Ascending aorta (tissue), 2 donors: ENCODE results near the gene NR1H4. TPM values are rescaled to one million over a fixed set of nuclear protein-coding genes. Genes with fewer than 3 reads are reported as not detected.

Experiments
- DNase-seq, 2 donors: peaks; one replicate each; pipeline ENCODE4 v3.0.0-alpha.2; 2019; ENCODE audit warnings: low spot score in 2 of 2
- H3K27ac ChIP-seq, 2 donors: fragments of 200-600 bp; sonication (generic); one replicate each; pipeline ENCODE4 v1.5.1; 2016 to 2017; ENCODE audit warnings: mild to moderate bottlenecking in 1 of 2
- H3K27me3 ChIP-seq: fragments of 200-600 bp; sonication (generic); one replicate; pipeline ENCODE4 v1.5.1; 2017
- H3K36me3 ChIP-seq, 2 donors: fragments of 200-600 bp; sonication (generic); one replicate each; pipeline ENCODE4 v1.5.1; 2016
- H3K4me1 ChIP-seq, 2 donors: fragments of 200-600 bp; sonication (generic); one replicate each; pipeline ENCODE4 v1.5.1; 2016 to 2017; ENCODE audit warnings: mild to moderate bottlenecking in 1 of 2
- H3K4me3 ChIP-seq, 2 donors: fragments of 200-600 bp; sonication (generic); one replicate each; pipeline ENCODE4 v1.5.1; 2016 to 2017; ENCODE audit warnings: mild to moderate bottlenecking in 1 of 2
- H3K9me3 ChIP-seq, 2 donors: fragments of 200-600 bp; sonication (generic); one replicate each; pipeline ENCODE4 v1.5.1; 2016
- CTCF ChIP-seq, 3 experiments: fragments of 200-600 bp in 2 of 3; fragments of 450-650 bp in 1 of 3; sonication (generic) in 2 of 3; IDR thresholded peaks; one replicate each; pipeline ENCODE4 v1.5.1; 2016 to 2019; ENCODE audit warnings: antibody characterized with exemption in 3 of 3, mild to moderate bottlenecking in 1 of 3, moderate library complexity in 1 of 3
- intact Hi-C: fragments of 100-400 bp; cut with DNase I; formaldehyde crosslinking; loops from one replicate; pipeline ENCODE4 v1.15.1; 2023
- total RNA-seq: library from RNA; depleted of rRNA; stranded (reverse); fragments of >200 nt; gene quantifications from one replicate; pipeline ENCODE4 v1.1.0, GENCODE V29; 2016

The NR1H4 gene
- total RNA-seq, 1 donor from 2014 or later = 0.32 TPM

GRCh38 chr12:100491104-100491503 lies 17.4 kb downstream of the NR1H4 start:
- no peaks in the 10 kb centered on the region for H3K27me3 ChIP-seq
- H3K4me1 ChIP-seq = no peaks in the 10 kb centered on the region
- no peak overlapping the region for H3K4me3 ChIP-seq
- H3K9me3 ChIP-seq = no peaks in the 10 kb centered on the region
- no peak for DNase-seq
- intact Hi-C loops = no loop called here
- H3K36me3 ChIP-seq = no peaks in the 10 kb centered on the region
- no peak overlapping the region for H3K27ac ChIP-seq
- TF ChIP-seq CTCF (IDR thresholded peaks at IDR 0.05) = no peak

GRCh38 chr12:100493396-100494012 lies 19.8 kb downstream of the NR1H4 start:
- intact Hi-C loops = no loop called here
- Histone ChIP-seq H3K9me3 (no peaks in the 10 kb centered on the region), H3K36me3 (no peaks in the 10 kb centered on the region), H3K4me3 (no peak overlapping the region), H3K4me1 (no peaks in the 10 kb centered on the region), H3K27ac (no peak overlapping the region), H3K27me3 (no peaks in the 10 kb centered on the region)
- TF ChIP-seq CTCF (IDR thresholded peaks at IDR 0.05) = no peak
- no peak for DNase-seq

- no peak overlapping the region for H3K4me3 ChIP-seq
- H3K36me3 ChIP-seq = no peaks in the 10 kb centered on the region
- no peak overlapping the region for H3K27ac ChIP-seq
- DNase-seq = no peak
- H3K27me3 ChIP-seq = no peaks in the 10 kb centered on the region
- no peaks in the 10 kb centered on the region for H3K4me1 ChIP-seq
- no peaks in the 10 kb centered on the region for H3K9me3 ChIP-seq
- intact Hi-C loops = no loop called here
- TF ChIP-seq CTCF (IDR thresholded peaks at IDR 0.05) = no peak
Observed at GRCh38 chr12:100494026-100494425, 20.4 kb downstream of the NR1H4 start.

- intact Hi-C loops = no loop called here
Observed at GRCh38 chr12:100494538-100494937, 20.9 kb downstream of the NR1H4 start.

GRCh38 chr12:100497105-100497795 lies 23.6 kb downstream of the NR1H4 start:
- Histone ChIP-seq H3K4me3 (no peak overlapping the region), H3K36me3 (no peaks in the 10 kb centered on the region), H3K27ac (no peak overlapping the region), H3K4me1 (no peaks in the 10 kb centered on the region), H3K27me3 (no peaks in the 10 kb centered on the region), H3K9me3 (no peaks in the 10 kb centered on the region)
- no peak for DNase-seq
- no peak for TF ChIP-seq CTCF (IDR thresholded peaks at IDR 0.05)
- intact Hi-C loops = no loop called here

More at GRCh38 chr12:100494538-100494937, 20.9 kb downstream of the NR1H4 start:
- Histone ChIP-seq H3K9me3 (no peaks in the 10 kb centered on the region), H3K27me3 (no peaks in the 10 kb centered on the region), H3K27ac (no peak overlapping the region), H3K4me3 (no peak overlapping the region), H3K4me1 (no peaks in the 10 kb centered on the region), H3K36me3 (no peaks in the 10 kb centered on the region)
- DNase-seq = no peak
- TF ChIP-seq CTCF (IDR thresholded peaks at IDR 0.05) = no peak
